ENCODE measurements around the gene ALOX12.

The ALOX12 gene

GRCh38 chr17:7022781-7023571 lies 27.1 kb downstream of the ALOX12 start, which contains the start of gene BCL6B:
Gene BCL6B (plus strand): TSS chr17:7023050. CDS start chr17:7023672, 622 bp downstream.
- DNase-seq = no peak

- peak; percentile 97 for DNase-seq
Observed at GRCh38 chr17:7023576-7024401, 27.9 kb downstream of the ALOX12 start.

DNA sequence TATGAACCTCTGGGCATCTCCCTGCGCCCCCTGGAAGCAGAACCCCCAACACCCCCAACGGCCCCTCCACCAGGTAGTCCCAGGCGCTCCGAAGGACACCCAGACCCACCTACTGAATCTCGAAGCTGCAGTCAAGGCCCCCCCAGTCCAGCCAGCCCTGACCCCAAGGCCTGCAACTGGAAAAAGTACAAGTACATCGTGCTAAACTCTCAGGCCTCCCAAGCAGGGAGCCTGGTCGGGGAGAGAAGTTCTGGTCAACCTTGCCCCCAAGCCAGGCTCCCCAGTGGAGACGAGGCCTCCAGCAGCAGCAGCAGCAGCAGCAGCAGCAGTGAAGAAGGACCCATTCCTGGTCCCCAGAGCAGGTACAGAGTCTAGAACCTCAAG lies 28.5 kb downstream of the ALOX12 start:
- no peak for DNase-seq

- DNase-seq = no peak
Observed at GRCh38 chr17:7025245-7025644, 29.4 kb downstream of the ALOX12 start.

- DNase-seq = no peak
Observed at GRCh38 chr17:7026471-7027115, 30.7 kb downstream of the ALOX12 start.

DNA sequence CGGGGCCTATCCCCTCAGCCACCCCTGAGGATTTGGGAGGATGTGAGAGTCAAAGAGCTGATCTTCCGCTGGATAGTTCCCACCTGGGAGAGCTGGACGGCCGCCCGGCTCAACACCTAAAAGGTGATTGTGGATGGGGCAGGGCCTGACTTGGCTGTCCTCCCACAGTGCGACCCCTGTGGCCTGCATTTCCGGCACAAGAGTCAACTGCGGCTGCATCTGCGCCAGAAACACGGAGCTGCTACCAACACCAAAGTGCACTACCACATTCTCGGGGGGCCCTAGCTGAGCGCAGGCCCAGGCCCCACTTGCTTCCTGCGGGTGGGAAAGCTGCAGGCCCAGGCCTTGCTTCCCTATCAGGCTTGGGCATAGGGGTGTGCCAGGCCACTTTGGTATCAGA lies 31.5 kb downstream of the ALOX12 start:
- DNase-seq = no peak

GRCh38 chr17:7029096-7029495 lies 33.2 kb downstream of the ALOX12 start:
- DNase-seq = no peak

DNA sequence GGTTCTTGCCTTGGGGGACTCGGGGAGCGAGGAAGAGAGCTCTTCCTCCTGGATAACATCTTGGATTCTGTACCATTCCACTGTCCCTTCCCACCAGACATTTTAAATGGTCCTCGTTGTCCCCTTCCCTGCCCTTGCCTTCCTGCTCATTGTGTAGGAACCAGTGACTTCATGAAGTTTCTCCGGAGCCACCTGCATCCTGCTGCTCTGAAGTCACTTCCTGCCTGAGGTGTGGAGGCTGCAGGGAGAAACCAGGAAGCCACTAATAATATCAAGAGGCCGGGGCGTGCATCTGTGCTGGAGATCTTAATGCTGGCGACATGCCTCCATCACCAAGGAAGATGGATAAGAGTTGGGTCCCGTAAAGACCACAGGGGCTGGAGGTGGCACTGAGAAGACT lies 33.8 kb downstream of the ALOX12 start:
- peak; percentile 58 for DNase-seq

GRCh38 chr17:7034955-7035590 lies 39.2 kb downstream of the ALOX12 start:
- DNase-seq = peak; percentile 75

DNA sequence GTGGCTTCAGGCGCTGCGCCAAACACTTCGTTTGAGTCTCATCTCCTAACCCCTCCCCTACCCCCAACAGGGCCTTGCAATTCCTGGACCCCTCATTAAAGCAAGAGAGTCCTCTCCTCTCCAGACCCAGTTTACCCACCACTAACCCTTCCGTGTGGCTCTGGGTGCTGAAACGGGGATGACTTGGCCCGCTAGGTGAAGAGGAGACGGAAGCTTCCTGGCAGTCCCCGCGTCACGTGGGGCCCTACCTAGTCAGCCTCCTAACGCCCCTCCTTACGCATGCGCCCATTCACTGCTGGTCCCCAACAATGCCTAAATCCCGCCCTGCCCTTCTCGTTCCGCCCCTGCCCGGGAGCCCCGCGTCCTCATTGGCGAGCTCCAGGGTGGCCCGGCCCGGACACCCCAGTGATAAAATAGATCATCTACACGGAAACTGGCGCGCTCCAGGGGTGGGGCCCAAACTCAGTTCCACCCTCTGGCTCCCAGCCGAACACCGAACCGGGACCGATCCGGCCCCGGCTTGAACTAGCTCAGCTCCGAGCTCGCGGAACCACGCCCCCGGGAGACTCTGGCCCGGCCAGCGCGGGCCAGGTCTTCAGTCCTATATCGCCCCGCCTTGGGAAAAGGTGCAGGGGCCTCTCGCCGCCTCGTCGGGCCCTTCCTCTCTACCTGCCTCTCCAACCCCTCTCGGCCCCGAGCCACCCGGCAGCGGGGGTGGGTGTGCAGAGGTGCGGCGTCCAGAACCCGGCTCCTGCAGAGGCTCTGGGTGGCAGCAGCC lies 39.9 kb downstream of the ALOX12 start, which contains the start of gene SLC16A13:
TSS of gene SLC16A13 (plus strand) at position 425 of the 778 bp plus-strand sequence. CDS start 368 bp downstream, outside the sequence.
- peak; percentile 99 for DNase-seq

DNA sequence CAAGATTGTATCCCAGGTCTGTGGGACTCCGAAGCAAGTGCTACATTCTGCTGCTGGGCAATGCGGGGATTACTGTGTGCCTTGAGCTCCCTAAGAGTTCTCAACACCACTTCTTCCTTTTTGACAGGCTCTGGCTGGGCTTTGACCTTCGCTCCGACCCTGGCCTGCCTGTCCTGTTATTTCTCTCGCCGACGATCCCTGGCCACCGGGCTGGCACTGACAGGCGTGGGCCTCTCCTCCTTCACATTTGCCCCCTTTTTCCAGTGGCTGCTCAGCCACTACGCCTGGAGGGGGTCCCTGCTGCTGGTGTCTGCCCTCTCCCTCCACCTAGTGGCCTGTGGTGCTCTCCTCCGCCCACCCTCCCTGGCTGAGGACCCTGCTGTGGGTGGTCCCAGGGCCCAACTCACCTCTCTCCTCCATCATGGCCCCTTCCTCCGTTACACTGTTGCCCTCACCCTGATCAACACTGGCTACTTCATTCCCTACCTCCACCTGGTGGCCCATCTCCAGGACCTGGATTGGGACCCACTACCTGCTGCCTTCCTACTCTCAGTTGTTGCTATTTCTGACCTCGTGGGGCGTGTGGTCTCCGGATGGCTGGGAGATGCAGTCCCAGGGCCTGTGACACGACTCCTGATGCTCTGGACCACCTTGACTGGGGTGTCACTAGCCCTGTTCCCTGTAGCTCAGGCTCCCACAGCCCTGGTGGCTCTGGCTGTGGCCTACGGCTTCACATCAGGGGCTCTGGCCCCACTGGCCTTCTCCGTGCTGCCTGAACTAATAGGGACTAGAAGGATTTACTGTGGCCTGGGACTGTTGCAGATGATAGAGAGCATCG lies 42.4 kb downstream of the ALOX12 start:
- DNase-seq = no peak

GRCh38 chr17:7039832-7040231 lies 44.0 kb downstream of the ALOX12 start:
- no peak for DNase-seq

- peak; percentile 39 for DNase-seq
Observed at GRCh38 chr17:7041607-7042500, 46.0 kb downstream of the ALOX12 start.

GRCh38 chr17:7042501-7043181 lies 46.8 kb downstream of the ALOX12 start:
- peak; percentile 57 for DNase-seq

DNA sequence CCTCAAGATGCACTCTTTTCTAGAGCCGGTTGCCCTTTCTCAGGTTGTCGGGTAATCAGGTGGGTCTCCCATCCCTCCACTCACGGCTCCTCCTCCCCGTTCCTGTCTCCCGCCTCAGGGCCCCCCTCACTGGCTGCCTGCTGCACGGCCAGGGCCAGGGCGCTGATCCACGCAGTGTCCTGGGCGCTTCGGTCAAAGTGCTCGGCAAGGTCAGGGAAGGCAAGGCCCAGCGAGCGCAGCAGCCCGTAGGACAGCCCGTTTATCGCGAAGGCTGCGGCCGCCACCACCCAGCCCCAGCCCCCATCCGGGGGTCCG lies 47.3 kb downstream of the ALOX12 start:
- DNase-seq = no peak

DNA sequence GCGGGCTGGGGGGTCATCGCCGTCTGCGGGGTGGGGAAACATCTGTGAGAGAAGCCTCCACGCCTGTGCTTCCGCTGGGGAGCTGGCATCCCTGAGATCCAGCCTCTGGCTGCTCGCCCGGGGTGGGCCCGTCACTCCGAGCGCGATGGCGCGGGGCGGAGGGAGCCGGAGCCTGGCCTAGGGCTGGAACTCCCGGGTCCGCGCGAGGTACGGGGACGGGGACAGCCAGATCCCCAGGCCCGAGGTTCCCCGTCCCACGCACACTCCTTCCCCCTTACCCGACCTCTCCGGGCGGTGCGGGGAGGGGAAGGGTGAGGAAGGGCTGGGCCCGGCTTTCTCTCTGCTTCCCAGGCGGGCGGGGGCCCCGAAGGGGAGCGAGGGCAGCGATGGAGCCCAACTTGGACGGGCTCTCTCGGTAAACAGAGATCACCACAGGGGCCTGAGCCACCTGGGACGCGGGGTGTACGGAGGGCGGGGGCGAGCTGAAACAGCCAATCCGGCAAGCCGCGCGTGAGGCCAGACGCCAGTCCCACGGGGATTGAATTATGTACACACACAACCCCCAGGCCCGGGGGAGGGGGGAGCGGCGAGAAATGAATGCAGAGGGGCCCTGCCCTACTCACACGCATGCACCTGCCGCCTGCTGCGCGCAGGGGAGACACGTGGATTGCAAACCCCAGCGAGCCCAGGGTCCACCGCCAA lies 47.8 kb downstream of the ALOX12 start, which contains the start of gene SLC16A11:
TSS of gene SLC16A11 (minus strand) at position 596 of the 702 bp plus-strand sequence. CDS start at position 17, 579 bp downstream.
- peak; percentile 24 for DNase-seq

GRCh38 chr17:7045492-7046126 lies 49.8 kb downstream of the ALOX12 start:
- DNase-seq = peak; percentile 82

DNA sequence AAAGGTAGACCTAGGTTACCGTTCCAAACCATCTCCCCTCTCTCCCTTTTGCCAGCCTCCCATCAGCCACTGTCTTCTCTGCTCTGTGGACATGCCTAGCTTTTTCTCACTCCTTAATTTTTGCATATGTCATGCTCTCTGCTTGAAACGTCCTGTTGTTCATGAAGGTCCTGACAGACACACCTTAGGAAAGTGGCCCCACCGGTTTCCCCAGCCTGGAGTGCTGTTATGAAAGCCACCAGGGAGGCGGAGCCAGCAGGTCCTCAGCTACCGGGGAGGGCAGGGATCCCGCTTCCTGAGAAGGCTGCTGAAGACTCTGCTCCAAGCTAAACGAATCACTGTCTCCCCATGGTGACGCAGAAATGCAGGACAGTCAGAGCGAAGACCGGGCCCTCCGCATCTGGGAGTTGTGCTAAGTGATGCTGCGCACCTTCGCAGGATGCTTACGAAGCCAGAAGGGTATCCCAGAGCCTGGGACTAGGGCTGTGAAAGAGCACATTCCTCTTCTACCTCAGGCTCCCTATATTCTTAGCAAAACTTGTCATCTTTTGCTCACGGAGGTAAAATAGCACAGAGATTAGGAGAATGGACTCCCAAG lies 50.4 kb downstream of the ALOX12 start:
- DNase-seq = peak; percentile 41
